Stimulated activated CD4-positive, alpha-beta T cell treated with anti-CD3 and anti-CD28 coated beads, Interleukin-2, amount 100 ng/mL, for 4 hours (primary cell): ENCODE results near the gene WDR64.
"Not testable (repeated sequence)": the region's sequence is repeated elsewhere in the genome, so short reads cannot be mapped to it uniquely, and the experiment has no call there.

Experiments
- DNase-seq: peaks from one replicate; pipeline ENCODE4 v3.0.0-alpha.2; 2020; ENCODE audit warnings: low read depth

Gene WDR64

GRCh38 chr1:241800640-241801039 is 148.6 kb downstream of the WDR64 start:
- no peak for DNase-seq

- DNase-seq, result no peak
Measured at GRCh38 chr1:241802863-241803262, 150.8 kb downstream of the WDR64 start.

GRCh38 chr1:241804706-241805105 is 152.6 kb downstream of the WDR64 start:
- not testable (repeated sequence) for DNase-seq

- DNase-seq, result no peak
Measured at GRCh38 chr1:241808265-241808664, 156.2 kb downstream of the WDR64 start.

GRCh38 chr1:241810769-241811405 is 158.8 kb downstream of the WDR64 start:
- no peak for DNase-seq

- DNase-seq, result no peak
Measured at GRCh38 chr1:241813768-241814320, 161.8 kb downstream of the WDR64 start.

- no peak for DNase-seq
Measured at GRCh38 chr1:241816008-241816407, 163.9 kb downstream of the WDR64 start.

- DNase-seq, result no peak
Measured at GRCh38 chr1:241817331-241817792, 165.3 kb downstream of the WDR64 start.

GRCh38 chr1:241817956-241818612 is 166.0 kb downstream of the WDR64 start:
- no peak for DNase-seq

- no peak for DNase-seq
Measured at GRCh38 chr1:241819340-241819866, 167.3 kb downstream of the WDR64 start.

- no peak for DNase-seq
Measured at GRCh38 chr1:241821363-241821762, 169.3 kb downstream of the WDR64 start.

GRCh38 chr1:241822846-241823245 is 170.8 kb downstream of the WDR64 start:
- DNase-seq, result no peak

GRCh38 chr1:241823925-241824324 is 171.8 kb downstream of the WDR64 start:
- DNase-seq, result no peak

- DNase-seq, result no peak
Measured at GRCh38 chr1:241825581-241825980, 173.5 kb downstream of the WDR64 start.

- not testable (repeated sequence) for DNase-seq
Measured at GRCh38 chr1:241826613-241827012, 174.5 kb downstream of the WDR64 start.

GRCh38 chr1:241827264-241827663 is 175.2 kb downstream of the WDR64 start:
- DNase-seq, result no peak

- DNase-seq, result no peak
Measured at GRCh38 chr1:241828463-241829021, 176.5 kb downstream of the WDR64 start.

- DNase-seq, result no peak
Measured at GRCh38 chr1:241829468-241829867, 177.4 kb downstream of the WDR64 start.

- DNase-seq, result no peak
Measured at GRCh38 chr1:241834733-241835377, 182.8 kb downstream of the WDR64 start.

- DNase-seq, result no peak
Measured at GRCh38 chr1:241836941-241837340, 184.9 kb downstream of the WDR64 start.

GRCh38 chr1:241837416-241837815 is 185.3 kb downstream of the WDR64 start:
- no peak for DNase-seq

- no peak for DNase-seq
Measured at GRCh38 chr1:241837901-241838300, 185.8 kb downstream of the WDR64 start.
